GM23338 (cell line): ENCODE data around the gene HIVEP3. TPM values are rescaled to one million over a fixed set of nuclear protein-coding genes. Genes with fewer than 3 reads are reported as not detected.

Experiments used
- ATAC-seq: fragments of 200-7000 bp; cut with Tn5 transposase; 3 replicates; pipeline ENCODE4 v1.9.1; 2020
- DNase-seq: peaks from one replicate; pipeline ENCODE4 v3.0.0-alpha.2; 2015; ENCODE audit warnings: low spot score
- H2AFZ ChIP-seq: fragments of 200-600 bp; sonication (generic); 2 replicates; pipeline ENCODE4 v1.8.0; 2016; ENCODE audit warnings: antibody characterized with exemption, mild to moderate bottlenecking, moderate library complexity
- H3F3A ChIP-seq: fragments of 200-600 bp; sonication (generic); replicated peaks from 2 replicates; pipeline ENCODE4 v1.8.0; 2017; ENCODE audit warnings: antibody characterized with exemption, mixed run types, low read depth
- H3K27ac ChIP-seq: fragments of 200-600 bp; sonication (generic); 2 replicates; pipeline ENCODE4 v1.6.1; 2016; ENCODE audit warnings: low read depth
- H3K27me3 ChIP-seq: fragments of 200-600 bp; sonication (generic); 2 replicates; pipeline ENCODE4 v1.8.0; 2016; ENCODE audit warnings: mild to moderate bottlenecking, mixed run types, moderate library complexity; ENCODE audit not compliant: insufficient read depth
- H3K36me3 ChIP-seq: fragments of 200-600 bp; sonication (generic); 2 replicates; pipeline ENCODE4 v1.8.0; 2016; ENCODE audit warnings: mild to moderate bottlenecking; ENCODE audit not compliant: insufficient read depth
- H3K4me1 ChIP-seq: fragments of 200-600 bp; sonication (generic); 2 replicates; pipeline ENCODE4 v1.8.0; 2016; ENCODE audit warnings: mild to moderate bottlenecking, moderate library complexity; ENCODE audit not compliant: insufficient read depth
- H3K4me2 ChIP-seq: fragments of 200-600 bp; sonication (generic); 2 replicates; pipeline ENCODE4 v1.7.1; 2017; ENCODE audit warnings: mixed run types
- H3K4me3 ChIP-seq: fragments of 200-600 bp; sonication (generic); 2 replicates; pipeline ENCODE4 v1.6.1; 2016; ENCODE audit warnings: mixed run types
- H3K79me2 ChIP-seq: fragments of 200-600 bp; sonication (generic); replicated peaks from 2 replicates; pipeline ENCODE4 v1.8.0; 2017; ENCODE audit warnings: mild to moderate bottlenecking; ENCODE audit not compliant: insufficient read depth
- H3K9me2 ChIP-seq: fragments of 200-600 bp; sonication (generic); 2 replicates; pipeline ENCODE4 v1.8.0; 2017; ENCODE audit not compliant: insufficient read depth
- H4K20me1 ChIP-seq: fragments of 200-600 bp; sonication (generic); replicated peaks from 2 replicates; pipeline ENCODE4 v1.8.0; 2017; ENCODE audit warnings: mild to moderate bottlenecking; ENCODE audit not compliant: insufficient read depth
- H3K27ac Mint-ChIP-seq: 2 replicates; pipeline ENCODE4 v1.8.0; 2020; ENCODE audit warnings: inconsistent platforms, mild to moderate bottlenecking, moderate library complexity, mixed read lengths
- H3K27me3 Mint-ChIP-seq: 3 replicates; pipeline ENCODE4 v1.8.0; 2022; ENCODE audit warnings: low read depth, mild to moderate bottlenecking, moderate library complexity, mixed read lengths, inconsistent platforms; ENCODE audit not compliant: insufficient read depth, poor library complexity
- H3K36me3 Mint-ChIP-seq: 3 replicates; pipeline ENCODE4 v1.8.0; 2021; ENCODE audit warnings: low read depth, mild to moderate bottlenecking, inconsistent platforms, moderate library complexity, mixed read lengths
- H3K4me1 Mint-ChIP-seq: 3 replicates; pipeline ENCODE4 v1.8.0; 2020; ENCODE audit warnings: mild to moderate bottlenecking, inconsistent platforms, mixed read lengths
- H3K4me3 Mint-ChIP-seq: 3 replicates; pipeline ENCODE4 v1.8.0; 2021; ENCODE audit warnings: moderate library complexity, mild to moderate bottlenecking, inconsistent platforms, mixed read lengths
- H3K9me3 Mint-ChIP-seq: 3 replicates; pipeline ENCODE4 v1.8.0; 2020; ENCODE audit warnings: moderate library complexity, mild to moderate bottlenecking, inconsistent platforms, mixed read lengths
- CREB1 ChIP-seq: fragments of 250-450 bp; sonication (Bioruptor Pico); IDR thresholded peaks from 2 replicates; pipeline ENCODE4 v1.5.0; 2020; ENCODE audit warnings: low read depth, mild to moderate bottlenecking, moderate library complexity
- CTCF ChIP-seq, 2 experiments: fragments of 200-600 bp in 1 of 2; sonication (generic) in 1 of 2; conservative IDR thresholded peaks; 2 replicates each; pipeline versions ENCODE4 v1.5.1 to v1.6.1; 2016 to 2017; ENCODE audit warnings: antibody characterized with exemption in 2 of 2, low read depth in 2 of 2, mild to moderate bottlenecking in 2 of 2, moderate library complexity in 1 of 2
- ETS1 ChIP-seq: IDR thresholded peaks from 2 replicates; pipeline ENCODE4 v1.6.1; 2016; ENCODE audit warnings: antibody characterized with exemption
- EZH2 ChIP-seq: fragments of 200-600 bp; sonication (generic); IDR thresholded peaks from one replicate; pipeline ENCODE4 v1.8.0; 2017; ENCODE audit warnings: antibody characterized with exemption, mild to moderate bottlenecking, low read depth; ENCODE audit not compliant: unreplicated experiment
- EZH2phosphoT487 ChIP-seq: fragments of 200-600 bp; sonication (generic); IDR thresholded peaks from one replicate; pipeline ENCODE4 v1.8.1; 2018; ENCODE audit warnings: antibody characterized with exemption; ENCODE audit not compliant: unreplicated experiment
- JUNB ChIP-seq: IDR thresholded peaks from one replicate; pipeline ENCODE4 v1.6.1; 2016; ENCODE audit warnings: antibody characterized with exemption; ENCODE audit not compliant: unreplicated experiment
- NANOG ChIP-seq: IDR thresholded peaks from 2 replicates; pipeline ENCODE4 v1.6.1; 2016; ENCODE audit warnings: antibody characterized with exemption, borderline replicate concordance
- POLR2AphosphoS5 ChIP-seq: IDR thresholded peaks from 2 replicates; pipeline ENCODE4 v1.6.1; 2016; ENCODE audit warnings: antibody characterized with exemption, low read depth
- REST ChIP-seq: IDR thresholded peaks from one replicate; pipeline ENCODE4 v1.6.1; 2018; ENCODE audit warnings: antibody characterized with exemption; ENCODE audit not compliant: unreplicated experiment
- STAT1 ChIP-seq: IDR thresholded peaks from one replicate; pipeline ENCODE4 v1.6.1; 2016; ENCODE audit warnings: antibody characterized with exemption; ENCODE audit not compliant: unreplicated experiment
- ZNF114 ChIP-seq: fragments of 250-450 bp; sonication (Bioruptor Pico); IDR thresholded peaks from 2 replicates; pipeline ENCODE4 v1.5.0; 2020; ENCODE audit warnings: mild to moderate bottlenecking, moderate library complexity
- ZNF331 ChIP-seq: fragments of 250-450 bp; sonication (Bioruptor Pico); IDR thresholded peaks from 2 replicates; pipeline ENCODE4 v1.5.0; 2020; ENCODE audit warnings: low read depth, mild to moderate bottlenecking, moderate library complexity
- ZNF462 ChIP-seq: fragments of 250-450 bp; sonication (Bioruptor Pico); IDR thresholded peaks from 2 replicates; pipeline ENCODE4 v1.5.0; 2020; ENCODE audit warnings: mild to moderate bottlenecking, moderate library complexity
- polyA plus RNA-seq: library from polyadenylated mRNA; unstranded; fragments of >200 nt; fragmentation: Nextera tagmentation; extraction: Ambion mirVana; gene quantifications from 2 replicates; pipeline ENCODE4 v1.2.1, GENCODE V29; 2016
- total RNA-seq: library from RNA; depleted of rRNA; stranded (reverse); fragments of >200 nt; shearing (Covaris generic); gene quantifications from 2 replicates; pipeline ENCODE4 v1.2.3, GENCODE V29; 2014

Gene HIVEP3
- total and polyA plus RNA-seq, 2 experiments from 2014 or later, result 0.14 to 0.24 TPM

- peaks cover 34% of the 10 kb centered on the region for H3K4me1 Mint-ChIP-seq
- no peaks in the 10 kb centered on the region; the same call in 2 of the 3 replicates for H3K36me3 Mint-ChIP-seq
- ATAC-seq (no peak), DNase-seq (no peak)
- no peak overlapping the region for H3K4me3 Mint-ChIP-seq
- Histone ChIP-seq H4K20me1 (no peaks in the 10 kb centered on the region), H2AFZ (no peak overlapping the region), H3K27ac (no peak overlapping the region), H3K4me3 (no peak overlapping the region), H3K36me3 (no peaks in the 10 kb centered on the region), H3K79me2 (no peaks in the 10 kb centered on the region), H3K27me3 (no peaks in the 10 kb centered on the region), H3K4me1 (peaks cover 17% of the 10 kb centered on the region), H3K9me2 (0 out of 2 replicates have a peak, but pooled peaks cover 2% of the 10 kb centered on the region), H3K4me2 (no peak overlapping the region), H3F3A (no peaks in the 10 kb centered on the region)
- no peaks in the 10 kb centered on the region; the same call in 2 of the 3 replicates for H3K9me3 Mint-ChIP-seq
- H3K27ac Mint-ChIP-seq, result no peak overlapping the region
- TF ChIP-seq NANOG, result no peak
- TF ChIP-seq ETS1, result no peak
- no peak for TF ChIP-seq EZH2
- no peak for TF ChIP-seq JUNB
- TF ChIP-seq CREB1 (CRISPR knock-in tag), result no peak
- no peak for TF ChIP-seq EZH2phosphoT487
- TF ChIP-seq CTCF (conservative IDR thresholded peaks at IDR 0.05; ENCODE audit: low read depth in 2 of 2), result no peak
- no peak for TF ChIP-seq POLR2AphosphoS5
- no peak for TF ChIP-seq ZNF114 (CRISPR knock-in tag)
- TF ChIP-seq REST, result no peak
- TF ChIP-seq ZNF462 (CRISPR knock-in tag), result no peak
- TF ChIP-seq STAT1, result no peak
- no peak for TF ChIP-seq ZNF331 (CRISPR knock-in tag)
- H3K27me3 Mint-ChIP-seq, result peaks cover 10% of the 10 kb centered on the region
Measured at GRCh38 chr1:41860771-41861170, 58.0 kb downstream of the HIVEP3 start.
